OCI-M1 (cell line): Measurements from ENCODE around the gene DMBX1.

Source experiments
- DNase-seq: peaks from one replicate; lab custom pipeline; 2025; lab: John Stamatoyannopoulos, UW

Gene DMBX1

DNA sequence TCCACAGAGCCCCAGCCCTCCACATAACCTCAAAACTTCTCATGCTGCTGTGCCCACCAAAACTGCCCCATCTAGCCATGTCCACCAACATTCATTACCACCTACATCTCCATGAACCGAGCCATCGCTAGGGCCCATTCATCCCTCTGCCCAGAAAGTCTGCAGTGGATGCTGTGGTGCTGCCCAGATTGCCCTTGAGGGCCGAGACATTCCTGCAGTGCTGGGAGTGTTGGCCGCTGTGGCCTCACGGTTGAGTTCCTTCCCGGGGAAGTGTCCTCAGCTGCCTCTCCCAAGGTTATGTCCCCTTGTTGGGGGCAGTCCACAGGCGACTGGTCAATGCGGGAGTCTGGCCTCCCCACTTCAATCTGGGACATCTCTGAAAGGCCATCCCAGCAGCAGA, 30.3 kb upstream of the DMBX1 start:
- no peak for DNase-seq

DNA sequence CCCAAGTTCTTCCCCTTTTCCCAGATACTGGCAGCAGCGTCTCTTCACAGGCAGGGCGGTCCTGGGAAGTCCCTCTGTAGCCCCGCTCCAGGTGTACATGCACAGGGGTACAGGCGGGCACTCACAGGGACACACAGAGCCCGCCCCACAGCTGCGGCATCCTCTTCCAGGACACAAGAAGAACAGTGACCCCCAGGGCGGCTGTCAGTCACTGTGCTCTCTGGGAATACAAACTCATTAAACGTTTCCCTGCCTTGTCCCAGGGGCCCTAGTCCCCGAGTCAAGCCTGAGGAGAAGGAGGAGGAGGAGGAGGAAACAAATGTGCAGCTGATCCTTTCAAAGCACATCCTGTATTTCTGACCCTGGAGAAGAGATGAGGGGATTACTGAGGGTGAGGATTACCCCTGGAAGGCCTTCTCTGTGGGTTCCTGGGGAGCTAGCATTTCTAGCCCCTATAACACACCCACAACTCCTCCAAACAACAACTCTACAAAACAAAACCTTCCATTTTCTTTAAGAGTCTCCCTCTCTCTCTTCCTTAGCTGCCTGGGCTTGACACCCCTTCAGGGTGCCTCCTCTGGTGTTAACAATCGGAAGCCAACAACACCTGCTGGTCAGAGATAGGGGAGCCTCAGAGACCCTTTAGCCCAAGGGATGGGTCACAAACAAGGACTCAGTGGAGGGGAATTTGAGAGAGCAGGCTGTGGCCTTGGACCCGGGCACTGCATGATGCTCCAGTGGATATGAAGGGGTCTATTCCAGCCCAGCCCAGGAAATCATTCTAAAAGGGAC, 28.4 kb upstream of the DMBX1 start:
- DNase-seq = no peak

DNA sequence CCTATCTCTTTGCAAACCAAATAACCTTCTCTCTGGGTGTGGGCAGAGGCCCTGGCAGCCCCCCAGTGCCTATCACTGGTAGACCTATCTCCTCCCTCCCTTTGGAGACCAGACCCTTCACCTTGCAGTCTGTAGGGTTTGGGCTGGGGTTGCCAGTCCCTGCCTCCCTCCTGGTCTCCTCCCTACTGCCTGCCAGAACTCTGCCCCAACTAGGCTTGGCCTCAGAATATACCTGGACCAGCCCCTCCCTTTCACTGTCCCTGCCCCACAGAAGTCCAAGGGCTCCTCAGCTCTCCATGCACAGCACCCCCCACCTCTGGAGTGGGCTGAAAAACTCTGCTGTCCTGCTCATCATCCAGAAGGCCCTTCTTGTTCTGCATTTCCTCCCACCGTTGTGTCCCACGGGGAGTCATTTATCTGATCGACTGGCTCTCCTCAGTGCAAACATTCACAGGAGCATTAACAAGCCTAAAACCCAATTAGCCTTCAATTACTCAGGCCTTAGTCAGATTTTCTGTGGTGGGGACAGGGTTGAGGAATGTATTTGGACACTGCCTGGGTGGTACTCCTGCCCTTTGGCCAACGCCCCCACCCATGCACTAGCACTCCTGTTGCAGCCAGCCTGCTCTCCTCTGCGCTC, 27.7 kb upstream of the DMBX1 start:
- DNase-seq = no peak

DNA sequence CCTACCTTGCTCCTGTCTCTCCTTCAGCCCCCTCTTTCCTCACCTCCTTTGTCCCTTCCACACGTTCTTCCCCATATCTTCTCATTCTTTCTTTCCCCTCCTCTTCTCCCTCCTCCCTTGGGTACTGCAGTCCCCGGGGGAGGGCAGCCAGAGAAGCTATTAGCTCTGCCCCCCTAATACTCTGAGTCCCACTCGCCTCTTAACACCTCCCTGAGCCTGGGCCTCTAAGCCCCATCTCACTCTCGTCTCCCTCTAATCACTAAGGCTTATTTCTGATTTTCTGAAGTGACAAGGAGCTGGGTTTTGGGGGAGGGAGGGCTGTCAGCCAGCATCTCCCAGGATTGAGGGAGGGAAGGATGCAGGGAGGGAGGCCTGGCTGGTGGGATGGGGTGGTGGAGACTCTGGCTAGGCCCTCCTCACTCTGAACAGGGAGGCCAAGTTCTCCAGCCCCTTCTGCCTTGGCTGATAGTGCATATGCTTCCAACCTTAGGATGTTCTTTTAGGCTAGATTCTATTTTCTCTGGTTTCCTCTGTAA, 25.6 kb upstream of the DMBX1 start:
- DNase-seq = no peak

GRCh38 chr1:46464915-46465314, 24.7 kb upstream of the DMBX1 start:
- DNase-seq = no peak

GRCh38 chr1:46465981-46466476, 23.6 kb upstream of the DMBX1 start:
- DNase-seq = no peak

GRCh38 chr1:46466477-46467182, 23.0 kb upstream of the DMBX1 start:
- no peak for DNase-seq

DNA sequence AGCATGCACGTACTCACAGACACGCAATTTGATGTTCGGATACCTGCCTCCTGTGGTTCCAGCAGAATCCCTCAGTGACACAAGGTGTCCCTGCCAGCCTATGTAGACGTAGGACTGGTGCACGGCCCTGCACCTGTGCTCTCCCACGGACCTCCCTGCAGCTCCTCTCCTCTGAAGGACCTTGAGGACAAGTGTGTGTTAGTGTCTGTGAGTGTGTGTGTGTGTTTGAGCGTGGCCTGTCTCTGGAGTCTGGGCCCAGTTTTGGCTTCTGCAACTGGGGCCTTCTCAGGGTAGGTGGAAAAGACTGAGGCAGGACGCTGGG, 22.5 kb upstream of the DMBX1 start:
- no peak for DNase-seq

GRCh38 chr1:46469881-46470280, 19.8 kb upstream of the DMBX1 start:
- DNase-seq = no peak

DNA sequence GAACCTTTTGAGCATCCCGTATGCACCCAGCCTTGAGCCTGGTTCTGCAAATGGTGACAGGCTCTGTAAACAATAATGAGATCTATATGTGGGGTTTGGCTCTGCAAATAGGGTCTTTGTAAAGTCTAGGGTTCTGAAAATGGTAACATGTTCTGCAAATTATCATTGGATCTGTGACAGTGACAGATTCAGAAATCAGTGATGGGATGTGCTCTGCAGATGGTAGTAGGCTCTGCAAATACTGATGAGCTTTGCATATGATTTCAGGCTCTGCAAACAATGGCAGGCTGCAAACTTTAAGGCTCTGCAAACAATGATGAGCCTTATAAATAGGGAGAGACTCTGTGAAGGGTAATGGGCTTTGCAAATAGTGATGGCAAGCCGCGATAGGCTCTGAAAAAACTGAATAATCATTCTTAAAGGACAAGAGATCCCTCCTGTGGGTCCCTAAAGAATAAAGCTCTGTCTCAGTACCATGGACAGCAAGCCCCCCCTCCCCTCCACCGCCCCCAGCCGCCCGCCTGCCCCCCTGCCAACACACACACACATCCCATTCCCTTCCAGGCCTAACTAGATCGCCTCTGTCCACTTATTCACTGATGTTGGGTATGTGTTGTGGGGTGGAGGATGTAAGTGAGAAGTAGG, 17.7 kb upstream of the DMBX1 start:
- DNase-seq = no peak

- DNase-seq = no peak
Observed at GRCh38 chr1:46472498-46473181, 17.0 kb upstream of the DMBX1 start.

GRCh38 chr1:46473991-46474390, 15.6 kb upstream of the DMBX1 start:
- DNase-seq = no peak

- DNase-seq = no peak
Observed at GRCh38 chr1:46474570-46474969, 15.1 kb upstream of the DMBX1 start.

DNA sequence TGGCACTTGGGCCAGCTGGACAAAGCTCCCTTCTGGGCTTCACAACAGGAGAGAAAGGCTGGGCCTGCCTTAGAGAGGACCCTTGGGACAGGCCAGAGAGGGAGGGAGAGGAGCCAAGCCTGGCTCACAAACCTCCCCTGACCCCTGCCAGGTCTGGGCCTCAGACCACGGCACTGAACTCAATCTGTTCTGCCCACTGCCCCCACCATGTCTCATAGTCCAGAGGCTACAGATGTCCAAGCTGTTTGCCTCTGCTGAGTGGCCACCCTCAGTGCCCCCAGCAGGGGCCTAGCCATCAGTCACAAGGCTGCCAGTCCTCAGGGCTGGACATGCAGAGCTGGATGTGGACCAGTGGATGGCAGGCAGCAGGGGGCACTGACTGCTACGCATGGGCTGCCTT, 13.0 kb upstream of the DMBX1 start:
- no peak for DNase-seq

- peak; percentile 88 for DNase-seq
Observed at GRCh38 chr1:46477153-46477929, 12.3 kb upstream of the DMBX1 start.

DNA sequence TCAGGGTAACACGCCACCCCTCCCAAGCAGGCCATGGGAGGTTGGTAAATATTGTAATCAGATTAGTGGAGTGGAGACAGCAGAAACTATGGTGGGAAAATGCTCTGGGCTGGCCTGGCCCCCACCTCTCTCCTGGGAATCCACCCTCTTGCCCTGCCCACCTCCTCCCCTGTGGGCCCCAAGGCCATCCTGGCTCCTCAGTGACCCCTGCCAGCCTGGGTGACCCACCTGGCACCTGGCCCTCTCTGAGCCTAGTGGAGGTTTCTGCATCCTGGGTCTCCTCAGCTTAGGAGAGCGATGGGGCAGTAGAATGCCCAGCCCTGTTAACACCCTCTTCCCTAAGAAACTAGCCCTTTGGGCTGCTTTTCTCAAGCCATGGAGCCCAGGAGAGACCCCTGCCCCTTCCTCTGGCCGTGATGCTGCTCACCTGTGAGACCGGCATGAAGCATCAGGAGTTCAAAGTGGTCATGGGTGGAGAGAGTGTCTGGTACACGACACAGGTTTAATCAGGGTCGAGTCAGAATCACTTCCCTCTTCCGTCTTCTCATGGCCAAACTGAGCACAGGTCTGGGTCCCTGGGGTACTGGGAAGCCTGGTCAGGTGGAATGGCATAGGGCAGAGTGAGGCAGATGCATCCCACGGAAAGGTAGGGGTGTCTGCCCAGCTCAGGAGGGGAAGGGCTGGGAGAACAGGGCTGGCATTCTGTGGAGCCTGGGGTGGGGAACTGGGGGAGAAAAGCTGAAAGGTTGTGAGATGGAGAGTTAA, 10.7 kb upstream of the DMBX1 start:
- no peak for DNase-seq

- DNase-seq = no peak
Observed at GRCh38 chr1:46479744-46480350, 9.8 kb upstream of the DMBX1 start.

- peak; percentile 81 for DNase-seq
Observed at GRCh38 chr1:46480959-46481646, 8.5 kb upstream of the DMBX1 start.

- DNase-seq = peak; percentile 62
Observed at GRCh38 chr1:46481961-46482360, 7.7 kb upstream of the DMBX1 start.
